Small intestine (tissue), 16 donors: Measurements from ENCODE around the gene NEAT1. TPM values are rescaled to one million over a fixed set of nuclear protein-coding genes. Genes with fewer than 3 reads are reported as not detected.
A peak's percentile ranks its signal among the peaks of the same experiment; 100 is the strongest.

Source experiments
- DNase-seq, 2 donors: peaks; one replicate each; pipeline versions ENCODE4 v3.0.0 to v3.0.0-alpha.2; 2013
- FAIRE-seq: peaks from 2 replicates; lab custom pipeline; 2012; peaks lifted over from hg19 to GRCh38; lab: Jason Lieb, UNC
- H3K27ac ChIP-seq, 3 donors: one replicate each; pipeline ENCODE4 v1.5.1; 2013; ENCODE audit warnings: low read length in 2 of 3, mild to moderate bottlenecking in 2 of 3, control low read depth in 1 of 3, inconsistent platforms in 1 of 3, low read depth in 1 of 3, moderate library complexity in 1 of 3
- H3K27me3 ChIP-seq, 3 donors: one replicate each; pipeline ENCODE4 v1.6.1; 2013; ENCODE audit warnings: low read length in 3 of 3, inconsistent platforms in 1 of 3; ENCODE audit not compliant: control insufficient read depth in 3 of 3, insufficient read depth in 3 of 3
- H3K36me3 ChIP-seq, 3 donors: one replicate each; pipeline ENCODE4 v1.6.1; 2013; ENCODE audit warnings: low read length in 3 of 3, inconsistent platforms in 1 of 3, low read depth in 1 of 3, mild to moderate bottlenecking in 1 of 3, moderate library complexity in 1 of 3; ENCODE audit not compliant: control insufficient read depth in 3 of 3, insufficient read depth in 2 of 3
- H3K4me1 ChIP-seq, 3 donors: one replicate each; pipeline ENCODE4 v1.6.1; 2013; ENCODE audit warnings: low read length in 2 of 3, inconsistent platforms in 1 of 3, low read depth in 1 of 3, mild to moderate bottlenecking in 1 of 3, moderate library complexity in 1 of 3; ENCODE audit not compliant: control insufficient read depth in 3 of 3, insufficient read depth in 2 of 3
- H3K4me3 ChIP-seq, 3 donors: one replicate each; pipeline ENCODE4 v1.5.1; 2013; ENCODE audit warnings: low read length in 3 of 3, control low read depth in 1 of 3, inconsistent platforms in 1 of 3, low read depth in 1 of 3, mild to moderate bottlenecking in 1 of 3, moderate library complexity in 1 of 3
- H3K9me3 ChIP-seq, 2 donors: one replicate each; pipeline ENCODE4 v1.6.1; 2013; ENCODE audit warnings: low read depth in 1 of 2, low read length in 1 of 2; ENCODE audit not compliant: control insufficient read depth in 2 of 2, insufficient read depth in 1 of 2
- WGBS, 3 donors: extraction: QIAGEN DNeasy Blood & Tissue Kit; methylation state at CpG; one replicate each; pipeline ENCODE4 v1.1.7; 2013; 5-methylcytosine and 5-hydroxymethylcytosine counted together
- long read RNA-seq, 10 donors: transcript quantifications; one replicate each; lab custom pipeline, GENCODE V29; 2026
- polyA plus RNA-seq, 4 donors: library from polyadenylated mRNA; stranded (reverse) in 3 of 4; unstranded in 1 of 4; fragments of 200-250 nt in 3 of 4; fragments of 120-200 nt in 1 of 4; gene quantifications; one replicate each; pipeline versions ENCODE4 v1.2.1 to v1.2.3, GENCODE V29; 2013
- donor health status: healthy with polysubstance abuse.
- donor health status: control.
- donor health status: control.
- donor health status: Bipolar disorder and iron deficiency.
- donor health status: healthy.

Gene NEAT1
- polyA plus RNA-seq: 1,000 to 10,000 TPM in 2 of 4 donors, 100 to 1,000 TPM in 2; 256 to 3,420 (median 1,041) TPM
- long read RNA-seq, donor 1, full-length matches to known transcripts: 1,901 of 1,906 reads
- long read RNA-seq, donor 1, partial matches to known transcripts: 0 of 1,906 reads
- long read RNA-seq, donor 1, other reads (novel, unspliced or antisense): 5 of 1,906 reads
- long read RNA-seq, donor 2, full-length matches to known transcripts: 354 of 354 reads
- long read RNA-seq, donor 2, partial matches to known transcripts: 0 of 354 reads
- long read RNA-seq, donor 2, other reads (novel, unspliced or antisense): 0 of 354 reads
- long read RNA-seq, donor 3, full-length matches to known transcripts: 503 of 503 reads
- long read RNA-seq, donor 3, partial matches to known transcripts: 0 of 503 reads
- long read RNA-seq, donor 3, other reads (novel, unspliced or antisense): 0 of 503 reads
- long read RNA-seq, donor 4, full-length matches to known transcripts: 25 of 25 reads
- long read RNA-seq, donor 4, partial matches to known transcripts: 0 of 25 reads
- long read RNA-seq, donor 4, other reads (novel, unspliced or antisense): 0 of 25 reads
- long read RNA-seq, donor 5, full-length matches to known transcripts: 148 of 148 reads
- long read RNA-seq, donor 5, partial matches to known transcripts: 0 of 148 reads
- long read RNA-seq, donor 5, other reads (novel, unspliced or antisense): 0 of 148 reads
- long read RNA-seq, donor 6, full-length matches to known transcripts: 407 of 407 reads
- long read RNA-seq, donor 6, partial matches to known transcripts: 0 of 407 reads
- long read RNA-seq, donor 6, other reads (novel, unspliced or antisense): 0 of 407 reads
- long read RNA-seq, donor 7: 0 reads
- long read RNA-seq, donor 8, full-length matches to known transcripts: 18 of 18 reads
- long read RNA-seq, donor 8, partial matches to known transcripts: 0 of 18 reads
- long read RNA-seq, donor 8, other reads (novel, unspliced or antisense): 0 of 18 reads
- long read RNA-seq, donor 9, full-length matches to known transcripts: 182 of 182 reads
- long read RNA-seq, donor 9, partial matches to known transcripts: 0 of 182 reads
- long read RNA-seq, donor 9, other reads (novel, unspliced or antisense): 0 of 182 reads
- long read RNA-seq, donor 10, full-length matches to known transcripts: 410 of 410 reads
- long read RNA-seq, donor 10, partial matches to known transcripts: 0 of 410 reads
- long read RNA-seq, donor 10, other reads (novel, unspliced or antisense): 0 of 410 reads

DNA sequence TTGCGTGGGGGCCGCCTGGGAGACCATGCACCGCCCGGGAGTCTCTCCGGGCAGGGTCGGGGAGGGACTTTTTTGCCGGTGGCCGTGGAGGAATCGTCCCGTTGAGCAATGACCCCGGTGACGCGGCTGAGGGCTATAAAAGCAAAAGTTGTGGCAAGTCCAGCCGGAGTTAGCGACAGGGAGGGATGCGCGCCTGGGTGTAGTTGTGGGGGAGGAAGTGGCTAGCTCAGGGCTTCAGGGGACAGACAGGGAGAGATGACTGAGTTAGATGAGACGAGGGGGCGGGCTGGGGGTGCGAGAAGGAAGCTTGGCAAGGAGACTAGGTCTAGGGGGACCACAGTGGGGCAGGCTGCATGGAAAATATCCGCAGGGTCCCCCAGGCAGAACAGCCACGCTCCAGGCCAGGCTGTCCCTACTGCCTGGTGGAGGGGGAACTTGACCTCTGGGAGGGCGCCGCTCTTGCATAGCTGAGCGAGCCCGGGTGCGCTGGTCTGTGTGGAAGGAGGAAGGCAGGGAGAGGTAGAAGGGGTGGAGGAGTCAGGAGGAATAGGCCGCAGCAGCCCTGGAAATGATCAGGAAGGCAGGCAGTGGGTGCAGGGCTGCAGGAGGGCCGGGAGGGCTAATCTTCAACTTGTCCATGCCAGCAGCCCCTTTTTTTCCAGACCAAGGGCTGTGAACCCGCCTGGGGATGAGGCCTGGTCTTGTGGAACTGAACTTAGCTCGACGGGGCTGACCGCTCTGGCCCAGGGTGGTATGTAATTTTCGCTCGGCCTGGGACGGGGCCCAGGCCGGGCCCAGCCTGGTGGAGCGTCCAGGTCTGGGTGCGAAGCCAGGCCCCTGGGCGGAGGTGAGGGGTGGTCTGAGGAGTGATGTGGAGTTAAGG is at the start of gene NEAT1:
NEAT1 (plus strand) TSS at position 166 of the 883 bp plus-strand sequence.
- DNase-seq: peak; percentile 92 to 96
- 0 to 3% (median 2%) methylated on average over 38 to 40 of the region's 40 CpGs for WGBS, 3 donors
- Histone ChIP-seq H3K4me1 (peaks cover 2 to 53% (median 4%) of the 10 kb centered on the region in 3 donors), H3K4me3 (peak within 1 kb of the TSS; percentile 71 to 90 (median 73)), H3K36me3 (peaks cover 0 to 25% (median 9%) of the 10 kb centered on the region in 3 donors), H3K9me3 (no peaks in the 10 kb centered on the region), H3K27ac (peak within 1 kb of the TSS; percentile 100), H3K27me3 (no peaks in the 10 kb centered on the region)
- no peak for FAIRE-seq

DNA sequence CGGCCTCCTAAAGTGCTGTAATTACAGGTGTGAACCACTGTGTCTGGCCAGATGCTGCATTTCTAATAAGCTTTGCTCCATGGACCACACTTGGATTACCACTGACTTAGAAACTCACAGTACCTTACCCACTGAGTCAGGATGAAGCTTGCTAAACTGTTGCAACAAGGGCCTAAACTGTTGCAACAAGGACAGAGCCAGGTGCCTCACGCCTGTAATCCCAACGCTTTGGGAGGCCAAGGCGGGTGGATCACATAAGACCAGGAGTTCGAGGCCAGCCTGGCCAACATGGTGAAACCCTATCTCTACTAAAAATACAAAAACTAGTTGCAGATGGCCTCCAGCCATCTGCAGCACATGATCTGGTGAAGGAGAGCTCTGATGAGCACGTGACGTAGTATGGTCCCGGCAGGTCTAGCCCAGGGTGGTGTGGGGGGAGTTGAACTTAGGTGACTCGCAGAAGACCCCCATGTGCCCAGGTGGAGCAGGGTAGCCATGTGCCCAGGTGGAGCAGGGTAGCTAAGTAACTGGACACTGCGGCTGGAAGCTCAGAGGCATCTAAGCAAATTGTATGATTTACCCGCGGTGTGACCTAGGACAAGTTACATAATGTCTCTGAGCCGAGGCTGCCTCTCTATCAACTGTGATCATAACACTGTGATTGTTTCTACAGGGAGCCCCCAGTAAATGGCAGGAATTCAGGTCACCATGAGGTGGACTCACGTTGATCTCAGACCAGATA is 48.6 kb upstream of the NEAT1 start:
- Histone ChIP-seq H3K27me3 (no peaks in the 10 kb centered on the region), H3K4me1 (peaks cover 0 to 42% (median 3%) of the 10 kb centered on the region in 3 donors), H3K9me3 (no peaks in the 10 kb centered on the region), H3K27ac (peak overlapping the region in 2 of 3 donors; percentile 1 to 12), H3K36me3 (peaks cover 0 to 47% (median 1%) of the 10 kb centered on the region in 3 donors), H3K4me3 (no peak overlapping the region)
- no peak for FAIRE-seq
- no peak for DNase-seq
- WGBS, 3 donors: 87 to 90% (median 89%) methylated on average over 14 of the region's 14 CpGs

DNA sequence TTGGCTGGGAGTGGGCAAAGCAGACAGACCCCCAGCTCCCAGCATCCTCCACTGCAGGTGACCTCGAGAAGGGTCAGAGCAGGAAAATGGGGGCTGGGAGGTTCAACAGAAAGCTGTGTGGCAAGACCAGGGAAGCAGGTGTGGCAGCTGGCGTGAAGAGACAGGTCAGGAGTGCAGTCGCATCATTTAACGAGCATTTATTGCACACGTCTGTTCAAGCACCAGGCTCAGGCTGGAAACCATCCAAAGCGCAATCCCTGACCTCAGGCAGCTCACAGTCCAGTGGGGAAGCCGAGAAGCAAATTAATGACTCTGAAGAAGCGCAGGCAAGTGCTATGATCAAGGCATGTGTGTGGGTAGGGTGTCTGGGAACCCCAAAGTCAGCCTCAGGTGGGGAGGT is 47.6 kb upstream of the NEAT1 start:
- H3K4me3 ChIP-seq: no peak overlapping the region
- H3K36me3 ChIP-seq: peaks cover 0 to 57% (median 1%) of the 10 kb centered on the region in 3 donors
- WGBS, 3 donors: 40 to 70% (median 53%) methylated on average over 8 of the region's 8 CpGs
- DNase-seq (peak in 1 of 2 donors; percentile 81), FAIRE-seq (no peak)
- no peaks in the 10 kb centered on the region for H3K9me3 ChIP-seq
- H3K27ac ChIP-seq: peak overlapping the region in 1 of 3 donors; percentile 29
- peaks cover 0 to 50% (median 5%) of the 10 kb centered on the region in 3 donors for H3K4me1 ChIP-seq
- no peaks in the 10 kb centered on the region for H3K27me3 ChIP-seq

DNA sequence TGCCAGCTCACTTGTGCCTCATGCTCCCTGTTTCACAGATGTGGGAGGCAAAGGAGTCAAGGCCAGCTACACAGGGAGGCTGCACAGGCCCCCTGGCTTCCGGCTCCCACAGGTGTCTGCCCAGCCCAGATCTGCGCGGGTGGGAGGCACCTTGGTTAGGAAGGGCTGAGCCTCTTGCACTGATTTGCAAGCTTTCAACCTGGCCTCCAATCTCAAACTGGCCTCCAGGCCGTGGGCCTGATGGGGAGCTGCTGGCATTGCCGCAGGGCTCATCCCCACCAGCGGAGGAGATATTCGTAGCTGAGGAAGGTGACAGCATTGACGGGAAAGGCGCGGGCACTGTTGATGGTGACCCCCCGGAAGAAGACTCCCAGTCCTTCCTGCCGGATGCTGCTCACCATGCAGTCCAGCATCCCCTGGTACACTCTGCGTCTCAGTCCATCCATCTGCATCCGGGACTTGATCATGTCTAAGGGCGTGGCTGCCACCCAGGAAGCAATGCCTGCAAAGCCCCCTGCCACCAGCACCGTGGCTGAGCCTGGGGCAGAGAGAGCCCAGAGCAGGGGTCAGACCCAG is 46.4 kb upstream of the NEAT1 start:
- H3K4me1 ChIP-seq: peaks cover 0 to 54% (median 4%) of the 10 kb centered on the region in 3 donors
- no peaks in the 10 kb centered on the region for H3K27me3 ChIP-seq
- H3K9me3 ChIP-seq: no peaks in the 10 kb centered on the region
- FAIRE-seq: no peak
- no peak overlapping the region for H3K27ac ChIP-seq
- no peak overlapping the region for H3K4me3 ChIP-seq
- 88 to 90% (median 90%) methylated on average over 16 of the region's 16 CpGs for WGBS, 3 donors
- DNase-seq: no peak
- H3K36me3 ChIP-seq: peaks cover 0 to 67% (median 1%) of the 10 kb centered on the region in 3 donors

DNA sequence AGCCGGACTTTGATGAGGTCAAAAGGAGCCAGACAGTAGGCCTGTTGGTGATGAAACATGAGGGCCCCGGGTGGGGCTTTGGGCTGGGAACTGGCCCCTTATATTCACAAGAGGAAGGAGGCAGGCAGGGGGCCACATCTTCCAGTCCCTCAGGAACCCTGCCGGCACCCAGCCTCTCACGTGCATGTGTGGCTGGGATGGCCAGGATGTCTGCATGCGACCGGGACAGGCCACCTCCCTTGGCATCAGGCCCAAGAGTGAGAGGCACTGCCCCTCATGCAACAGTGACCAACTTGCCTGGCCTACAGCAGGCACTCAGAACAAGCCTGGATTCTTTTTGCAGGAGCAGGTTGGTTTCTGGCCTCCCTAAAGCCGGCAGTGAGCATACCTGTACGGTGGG is 45.6 kb upstream of the NEAT1 start:
- no peak for FAIRE-seq
- peaks cover 0 to 56% (median 4%) of the 10 kb centered on the region in 3 donors for H3K4me1 ChIP-seq
- no peak for DNase-seq
- H3K36me3 ChIP-seq: peaks cover 0 to 67% (median 1%) of the 10 kb centered on the region in 3 donors
- H3K9me3 ChIP-seq: no peaks in the 10 kb centered on the region
- H3K27ac ChIP-seq: peak overlapping the region in 1 of 3 donors; percentile 99
- no peaks in the 10 kb centered on the region for H3K27me3 ChIP-seq
- H3K4me3 ChIP-seq: no peak overlapping the region
- WGBS, 3 donors: 62 to 72% (median 70%) methylated on average over 8 of the region's 8 CpGs

DNA sequence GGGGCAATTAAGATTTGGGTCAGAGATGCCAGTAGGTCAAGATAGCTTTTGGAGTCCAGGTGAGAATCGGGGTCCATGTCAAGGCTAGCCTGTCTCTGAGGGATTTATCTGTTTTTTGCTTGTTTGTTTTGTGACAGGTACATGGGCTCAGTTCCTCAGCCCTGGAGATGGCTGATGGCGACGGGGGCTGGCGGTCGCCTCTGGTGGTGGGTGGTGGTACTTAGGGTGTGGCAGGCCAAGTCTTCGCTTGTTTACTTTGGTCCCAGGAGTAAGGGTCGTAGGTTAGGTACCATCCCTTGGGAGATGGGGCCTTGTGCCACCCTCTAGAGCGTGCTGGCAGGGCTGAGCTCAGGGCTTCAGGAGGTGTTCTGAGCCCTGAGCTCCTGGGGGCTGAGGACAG is 44.8 kb upstream of the NEAT1 start:
- DNase-seq (no peak), FAIRE-seq (no peak)
- Histone ChIP-seq H3K4me1 (peaks cover 2 to 62% (median 4%) of the 10 kb centered on the region in 3 donors), H3K4me3 (no peak overlapping the region), H3K9me3 (no peaks in the 10 kb centered on the region), H3K27ac (peak overlapping the region in 2 of 3 donors; percentile 21 to 99), H3K36me3 (peaks cover 0 to 65% (median 1%) of the 10 kb centered on the region in 3 donors), H3K27me3 (no peaks in the 10 kb centered on the region)
- WGBS, 3 donors: 76 to 85% (median 84%) methylated on average over 8 of the region's 8 CpGs
